IMR-90 (cell line): ENCODE data around the gene USP5. TPM values are rescaled to one million over a fixed set of nuclear protein-coding genes. Genes with fewer than 3 reads are reported as not detected.

Experiments
- ATAC-seq: fragments of 200-7000 bp; cut with Tn5 transposase; 2 replicates; pipeline ENCODE4 v1.9.1; 2020; ENCODE audit warnings: low read depth, mild to moderate bottlenecking, moderate library complexity
- BruUV-seq: library from RNA; stranded (reverse); fragments of 400-500 nt; replicated peaks from 2 replicates; lab custom pipeline; 2021; lab: Mats Ljungman, UMichigan
- CTCF ChIA-PET: fragments of 300-600 bp; formaldehyde crosslinking; extraction: SDS; loops from one replicate; lab custom pipeline; 2021; ENCODE audit warnings: antibody characterized with exemption; lab: Yijun Ruan, JAX
- POLR2A ChIA-PET: fragments of 300-600 bp; sonication (Branson Sonifier 250); formaldehyde crosslinking; loops from one replicate; lab custom pipeline; 2022; ENCODE audit warnings: antibody characterized with exemption; ENCODE audit not compliant: unreplicated experiment; lab: Charles Lee
- DNase-seq: peaks from one replicate; pipeline ENCODE4 v3.0.0; 2013
- H2AFZ ChIP-seq: replicated peaks from 2 replicates; pipeline ENCODE3; 2013; ENCODE audit warnings: low read length, mild to moderate bottlenecking; ENCODE audit not compliant: poor library complexity
- H2AK5ac ChIP-seq: 2 replicates; pipeline ENCODE4 v1.6.1; 2013; ENCODE audit warnings: low read depth, low read length, inconsistent platforms
- H2AK9ac ChIP-seq: replicated peaks from 2 replicates; pipeline ENCODE3; 2013; ENCODE audit warnings: mild to moderate bottlenecking, low read depth, low read length, moderate library complexity; ENCODE audit not compliant: poor library complexity
- H2BK120ac ChIP-seq: 2 replicates; pipeline ENCODE4 v1.6.1; 2013; ENCODE audit warnings: low read depth, low read length, inconsistent platforms
- H2BK15ac ChIP-seq: 3 replicates; pipeline ENCODE4 v1.6.1; 2013; ENCODE audit warnings: low read depth, low read length, inconsistent platforms
- H2BK20ac ChIP-seq: 2 replicates; pipeline ENCODE4 v1.6.1; 2013; ENCODE audit warnings: low read depth, mild to moderate bottlenecking, inconsistent platforms, low read length, moderate library complexity
- H2BK5ac ChIP-seq: 2 replicates; pipeline ENCODE4 v1.6.1; 2013; ENCODE audit warnings: mild to moderate bottlenecking, low read depth, low read length, inconsistent platforms; ENCODE audit not compliant: poor library complexity, severe bottlenecking
- H3K14ac ChIP-seq: replicated peaks from 2 replicates; pipeline ENCODE4 v1.6.1; 2013; ENCODE audit warnings: low read depth, low read length, inconsistent platforms
- H3K18ac ChIP-seq: 2 replicates; pipeline ENCODE4 v1.6.1; 2013; ENCODE audit warnings: low read depth, low read length, control low read depth
- H3K23ac ChIP-seq: 2 replicates; pipeline ENCODE4 v1.6.1; 2013; ENCODE audit warnings: low read depth, low read length, inconsistent platforms
- H3K27ac ChIP-seq: 2 replicates; pipeline ENCODE4 v1.5.1; 2013; ENCODE audit warnings: mild to moderate bottlenecking, control low read depth, low read length; ENCODE audit not compliant: insufficient read depth
- H3K27me3 ChIP-seq: 2 replicates; pipeline ENCODE4 v1.6.1; 2013; ENCODE audit warnings: low read length; ENCODE audit not compliant: control insufficient read depth, insufficient read depth
- H3K36me3 ChIP-seq: 2 replicates; pipeline ENCODE4 v1.6.1; 2013; ENCODE audit warnings: low read length, mixed read lengths; ENCODE audit not compliant: control insufficient read depth, insufficient read depth
- H3K4ac ChIP-seq: 2 replicates; pipeline ENCODE4 v1.6.1; 2013; ENCODE audit warnings: low read depth, low read length, inconsistent platforms
- H3K4me1 ChIP-seq: 2 replicates; pipeline ENCODE4 v1.6.1; 2013; ENCODE audit warnings: low read length, mixed read lengths; ENCODE audit not compliant: control insufficient read depth, insufficient read depth
- H3K4me2 ChIP-seq: 2 replicates; pipeline ENCODE4 v1.6.1; 2013; ENCODE audit warnings: low read depth, mild to moderate bottlenecking, control low read depth, low read length, moderate library complexity
- H3K4me3 ChIP-seq: 2 replicates; pipeline ENCODE4 v1.5.1; 2013; ENCODE audit warnings: low read depth, mild to moderate bottlenecking, control low read depth, low read length, moderate library complexity; ENCODE audit not compliant: insufficient read depth
- H3K56ac ChIP-seq: 2 replicates; pipeline ENCODE4 v1.6.1; 2013; ENCODE audit warnings: low read length, inconsistent platforms; ENCODE audit not compliant: insufficient read depth; ENCODE audit errors: extremely low read depth
- H3K79me1 ChIP-seq, 2 experiments: 2 replicates each; pipeline ENCODE4 v1.6.1; 2013; ENCODE audit warnings: low read length in 2 of 2, inconsistent platforms in 1 of 2, low read depth in 1 of 2
- H3K9ac ChIP-seq: 2 replicates; pipeline ENCODE4 v1.6.1; 2013; ENCODE audit warnings: low read depth, low read length, control low read depth
- H3K9me1 ChIP-seq: 2 replicates; pipeline ENCODE4 v1.6.1; 2013; ENCODE audit warnings: low read length, inconsistent platforms; ENCODE audit not compliant: insufficient read depth
- H3K9me3 ChIP-seq: 2 replicates; pipeline ENCODE4 v1.6.1; 2013; ENCODE audit warnings: low read length; ENCODE audit not compliant: control insufficient read depth, insufficient read depth
- H4K20me1 ChIP-seq: 2 replicates; pipeline ENCODE4 v1.6.1; 2013; ENCODE audit warnings: low read length, inconsistent platforms; ENCODE audit not compliant: insufficient read depth
- H4K5ac ChIP-seq: 2 replicates; pipeline ENCODE4 v1.6.1; 2013; ENCODE audit warnings: mild to moderate bottlenecking, low read depth, low read length, control low read depth
- H4K8ac ChIP-seq, 2 experiments: 2 replicates each; pipeline ENCODE4 v1.6.1; 2013; ENCODE audit warnings: low read depth in 2 of 2, low read length in 2 of 2, control low read depth in 1 of 2, inconsistent platforms in 1 of 2
- H4K91ac ChIP-seq: 2 replicates; pipeline ENCODE4 v1.6.1; 2013; ENCODE audit warnings: low read depth, low read length, inconsistent platforms; ENCODE audit not compliant: insufficient read depth
- RCOR1 ChIP-seq: IDR thresholded peaks from 2 replicates; pipeline ENCODE4 v1.6.1; 2012; ENCODE audit warnings: mild to moderate bottlenecking, low read length, improper control_type of control experiment; ENCODE audit not compliant: insufficient replicate concordance
- WGBS, 2 experiments: methylation state at CpG; one replicate each; pipeline versions ENCODE4 v1.1.5 to v1.1.7; 2013; ENCODE audit warnings: missing lambda C conversion rate in 2 of 2; ENCODE audit not compliant: insufficient read length in 1 of 2; ENCODE audit errors: extremely low coverage in 2 of 2; 5-methylcytosine and 5-hydroxymethylcytosine counted together
- dilution Hi-C: fragments of 300-500 bp; cut with HindIII; formaldehyde crosslinking; loops from one replicate; pipeline ENCODE4 v1.14.3; 2018; ENCODE audit warnings: low sequenced_read_pairs; ENCODE audit not compliant: unreplicated experiment
- in situ Hi-C: fragments of 300-500 bp; cut with MboI; formaldehyde crosslinking; loops from 3 replicates; pipeline ENCODE4 v1.14.3; 2019; ENCODE audit warnings: low sequenced_read_pairs, inconsistent platforms, mixed read lengths
- intact Hi-C: fragments of 100-400 bp; cut with micrococcal nuclease; formaldehyde crosslinking; loops from 2 replicates; pipeline ENCODE4 v1.10.0; 2022
- polyA plus RNA-seq, 3 experiments: library from polyadenylated mRNA; depleted of rRNA; stranded (reverse); fragments of >200 nt; gene quantifications; 2 replicates each; pipeline ENCODE4 v1.2.3, GENCODE V29; 2012; ENCODE audit warnings: low replicate concordance in 1 of 3
- total RNA-seq: library from RNA; depleted of rRNA; stranded (reverse); fragments of >200 nt; gene quantifications from 2 replicates; pipeline ENCODE4 v1.2.3, GENCODE V29; 2012

Gene USP5
- total and polyA plus RNA-seq, 2 of the 4 experiments (the other 2 are of a cell fraction): 69.7 to 125 TPM

DNA sequence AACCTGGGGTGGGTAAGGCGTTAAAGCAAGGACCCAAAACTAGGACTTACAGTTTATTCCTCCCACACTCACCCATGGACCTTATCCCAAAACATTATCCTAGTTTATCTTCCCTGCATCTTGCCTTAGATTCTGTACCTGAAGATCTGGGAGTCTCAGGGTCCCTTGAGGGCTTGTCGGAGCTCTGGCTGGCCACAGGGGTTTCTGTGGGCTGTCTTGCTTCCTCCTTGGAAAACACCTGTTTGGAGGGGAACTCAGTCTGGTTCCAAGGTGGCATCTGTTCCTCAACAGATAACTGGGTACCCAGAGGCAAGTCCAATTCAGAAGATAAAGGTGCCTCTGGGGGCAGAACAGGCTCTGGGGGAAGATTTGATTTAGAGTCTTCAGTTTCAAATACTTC, 2.5 kb upstream of the USP5 start:
- BruUV-seq: no TSS peak
- dilution Hi-C loops (no loop called here), intact Hi-C loops (no loop called here), in situ Hi-C loops (no loop called here)
- H3K9ac ChIP-seq: no peak overlapping the region
- no peaks in the 10 kb centered on the region for H3K9me3 ChIP-seq
- no peak overlapping the region for H3K14ac ChIP-seq
- no peaks in the 10 kb centered on the region for H3K27me3 ChIP-seq
- H2BK20ac ChIP-seq: no peak overlapping the region
- POLR2A ChIA-PET: no interaction called here
- H4K20me1 ChIP-seq: peaks cover 12% of the 10 kb centered on the region
- H2BK5ac ChIP-seq: no peak overlapping the region
- no CpG with 5 or more reads among the region's 2 CpGs for WGBS, 2 experiments
- no peak for TF ChIP-seq RCOR1
- no peak overlapping the region for H2AK9ac ChIP-seq
- peaks cover 17 to 38% of the 10 kb centered on the region in 2 experiments for H3K79me1 ChIP-seq
- H3K18ac ChIP-seq: no peak overlapping the region
- CTCF ChIA-PET: no interaction called here
- no peak overlapping the region for H3K4me3 ChIP-seq
- no peak overlapping the region for H2BK120ac ChIP-seq
- no peak overlapping the region for H2BK15ac ChIP-seq
- peaks cover 38% of the 10 kb centered on the region for H3K36me3 ChIP-seq
- no peak overlapping the region for H4K8ac ChIP-seq
- no peak overlapping the region for H3K56ac ChIP-seq
- no peak overlapping the region for H4K5ac ChIP-seq
- no peak overlapping the region for H4K91ac ChIP-seq
- no peak overlapping the region for H3K4ac ChIP-seq
- H3K27ac ChIP-seq: no peak overlapping the region
- H2AFZ ChIP-seq: no peak overlapping the region
- H3K4me1 ChIP-seq: peaks cover 5% of the 10 kb centered on the region
- H3K23ac ChIP-seq: no peak overlapping the region
- no peak overlapping the region for H3K4me2 ChIP-seq
- no peaks in the 10 kb centered on the region for H3K9me1 ChIP-seq
- no peak for ATAC-seq
- no peak for DNase-seq
- no peak overlapping the region for H2AK5ac ChIP-seq
